MG63 (cell line): ENCODE results near the gene GDF2. TPM values are rescaled to one million over a fixed set of nuclear protein-coding genes. Genes with fewer than 3 reads are reported as not detected.

ENCODE experiments used
- DNase-seq: peaks from one replicate; pipeline ENCODE4 v3.0.0-alpha.2; 2020
- H3K27me3 ChIP-seq: fragments of 250-450 bp; sonication (Bioruptor Pico); 2 replicates; pipeline ENCODE4 v1.5.1; 2020; ENCODE audit warnings: mild to moderate bottlenecking, moderate library complexity
- H3K36me3 ChIP-seq: fragments of 250-450 bp; sonication (Bioruptor Pico); 2 replicates; pipeline ENCODE4 v1.5.1; 2020; ENCODE audit warnings: mild to moderate bottlenecking, moderate library complexity
- H3K4me3 ChIP-seq: fragments of 250-450 bp; sonication (Bioruptor Pico); 2 replicates; pipeline ENCODE4 v1.5.1; 2020; ENCODE audit warnings: mild to moderate bottlenecking, moderate library complexity
- H3K9me3 ChIP-seq: fragments of 250-450 bp; sonication (Bioruptor Pico); 2 replicates; pipeline ENCODE4 v1.5.1; 2020; ENCODE audit warnings: mild to moderate bottlenecking, moderate library complexity
- total RNA-seq: library from RNA; depleted of rRNA; stranded (reverse); fragments of >200 nt; shearing (Covaris generic); gene quantifications from 2 replicates; pipeline ENCODE4 v1.2.3, GENCODE V29; 2014; ENCODE audit warnings: low replicate concordance

The GDF2 gene
- total RNA-seq, 1 experiment from 2014 or later = not detected

- H3K4me3 ChIP-seq = no peak overlapping the region
- no peak for DNase-seq
- H3K27me3 ChIP-seq = no peaks in the 10 kb centered on the region
- no peaks in the 10 kb centered on the region for H3K36me3 ChIP-seq
- H3K9me3 ChIP-seq = no peaks in the 10 kb centered on the region
These were observed 1.4 kb upstream of the GDF2 start for GRCh38 chr10:47320812-47321211.

- H3K36me3 ChIP-seq = no peaks in the 10 kb centered on the region
- DNase-seq = no peak
These were observed 596 bp upstream of the GDF2 start for GRCh38 chr10:47321521-47322195.

GRCh38 chr10:47323087-47323486 is 833 bp downstream of the GDF2 start:
- Histone ChIP-seq H3K9me3 (no peaks in the 10 kb centered on the region), H3K36me3 (no peaks in the 10 kb centered on the region), H3K27me3 (no peaks in the 10 kb centered on the region), H3K4me3 (no peak overlapping the region)
- no peak for DNase-seq

More at GRCh38 chr10:47321521-47322195, 596 bp upstream of the GDF2 start:
- no peaks in the 10 kb centered on the region for H3K27me3 ChIP-seq
- no peak overlapping the region for H3K4me3 ChIP-seq
- H3K9me3 ChIP-seq = no peaks in the 10 kb centered on the region

- Histone ChIP-seq H3K36me3 (no peaks in the 10 kb centered on the region), H3K27me3 (no peaks in the 10 kb centered on the region), H3K4me3 (no peak overlapping the region), H3K9me3 (no peaks in the 10 kb centered on the region)
- DNase-seq = no peak
These were observed 1.5 kb downstream of the GDF2 start for GRCh38 chr10:47323636-47324296.

- Histone ChIP-seq H3K27me3 (no peaks in the 10 kb centered on the region), H3K36me3 (no peaks in the 10 kb centered on the region), H3K9me3 (no peaks in the 10 kb centered on the region), H3K4me3 (no peak overlapping the region)
- no peak for DNase-seq
These were observed 3.3 kb downstream of the GDF2 start for GRCh38 chr10:47325303-47326291.

GRCh38 chr10:47326306-47326926 is 4.2 kb downstream of the GDF2 start:
- Histone ChIP-seq H3K27me3 (no peaks in the 10 kb centered on the region), H3K4me3 (no peak overlapping the region), H3K9me3 (no peaks in the 10 kb centered on the region), H3K36me3 (no peaks in the 10 kb centered on the region)
- no peak for DNase-seq

- no peak for DNase-seq
- Histone ChIP-seq H3K27me3 (no peaks in the 10 kb centered on the region), H3K36me3 (no peaks in the 10 kb centered on the region), H3K9me3 (no peaks in the 10 kb centered on the region), H3K4me3 (no peak overlapping the region)
These were observed 4.7 kb downstream of the GDF2 start for GRCh38 chr10:47326927-47327330.

- H3K36me3 ChIP-seq = no peaks in the 10 kb centered on the region
- DNase-seq = no peak
- no peaks in the 10 kb centered on the region for H3K9me3 ChIP-seq
- H3K27me3 ChIP-seq = no peaks in the 10 kb centered on the region
- H3K4me3 ChIP-seq = no peak overlapping the region
These were observed 7.6 kb downstream of the GDF2 start for GRCh38 chr10:47329855-47330254.

- no peak for DNase-seq
- no peaks in the 10 kb centered on the region for H3K36me3 ChIP-seq
- H3K9me3 ChIP-seq = no peaks in the 10 kb centered on the region
- H3K27me3 ChIP-seq = no peaks in the 10 kb centered on the region
- no peak overlapping the region for H3K4me3 ChIP-seq
These were observed 8.1 kb downstream of the GDF2 start for GRCh38 chr10:47330366-47330765.

GRCh38 chr10:47330804-47331203 is 8.6 kb downstream of the GDF2 start:
- Histone ChIP-seq H3K4me3 (no peak overlapping the region), H3K36me3 (no peaks in the 10 kb centered on the region), H3K9me3 (no peaks in the 10 kb centered on the region), H3K27me3 (no peaks in the 10 kb centered on the region)
- DNase-seq = no peak

- Histone ChIP-seq H3K27me3 (no peaks in the 10 kb centered on the region), H3K4me3 (no peak overlapping the region), H3K9me3 (no peaks in the 10 kb centered on the region), H3K36me3 (no peaks in the 10 kb centered on the region)
- DNase-seq = no peak
These were observed 9.2 kb downstream of the GDF2 start for GRCh38 chr10:47331491-47331890.

GRCh38 chr10:47331954-47332353 is 9.7 kb downstream of the GDF2 start:
- Histone ChIP-seq H3K36me3 (no peaks in the 10 kb centered on the region), H3K9me3 (no peaks in the 10 kb centered on the region), H3K4me3 (no peak overlapping the region), H3K27me3 (no peaks in the 10 kb centered on the region)
- no peak for DNase-seq

GRCh38 chr10:47332371-47332770 is 10.1 kb downstream of the GDF2 start:
- Histone ChIP-seq H3K4me3 (no peak overlapping the region), H3K27me3 (no peaks in the 10 kb centered on the region), H3K36me3 (no peaks in the 10 kb centered on the region), H3K9me3 (no peaks in the 10 kb centered on the region)
- no peak for DNase-seq

GRCh38 chr10:47332946-47333345 is 10.7 kb downstream of the GDF2 start:
- no peaks in the 10 kb centered on the region for H3K27me3 ChIP-seq
- no peak for DNase-seq
- no peaks in the 10 kb centered on the region for H3K9me3 ChIP-seq
- H3K36me3 ChIP-seq = no peaks in the 10 kb centered on the region
- H3K4me3 ChIP-seq = no peak overlapping the region

- Histone ChIP-seq H3K4me3 (no peak overlapping the region), H3K9me3 (no peaks in the 10 kb centered on the region), H3K36me3 (no peaks in the 10 kb centered on the region), H3K27me3 (no peaks in the 10 kb centered on the region)
- DNase-seq = no peak
These were observed 11.3 kb downstream of the GDF2 start for GRCh38 chr10:47333532-47333931.

- H3K27me3 ChIP-seq = no peaks in the 10 kb centered on the region
These were observed 12.4 kb downstream of the GDF2 start for GRCh38 chr10:47334466-47335295.

More at GRCh38 chr10:47334466-47335295, 12.4 kb downstream of the GDF2 start:
- no peak overlapping the region for H3K4me3 ChIP-seq
- H3K9me3 ChIP-seq = no peaks in the 10 kb centered on the region
- H3K36me3 ChIP-seq = no peaks in the 10 kb centered on the region
- DNase-seq = no peak
